Stimulated activated CD8-positive, alpha-beta memory T cell treated with anti-CD3 and anti-CD28 coated beads, Interleukin-7, amount 100 ng/mL, for 24 hours (primary cell): ENCODE results near the gene UBR2.
"Not testable (repeated sequence)": the region's sequence is repeated elsewhere in the genome, so short reads cannot be mapped to it uniquely, and the experiment has no call there.

Experiments
- DNase-seq: peaks from one replicate; pipeline ENCODE4 v3.0.0-alpha.2; 2020; ENCODE audit warnings: low read depth

The UBR2 gene

GRCh38 chr6:42692137-42692911 lies 128.5 kb downstream of the UBR2 start:
- DNase-seq = no peak

DNA sequence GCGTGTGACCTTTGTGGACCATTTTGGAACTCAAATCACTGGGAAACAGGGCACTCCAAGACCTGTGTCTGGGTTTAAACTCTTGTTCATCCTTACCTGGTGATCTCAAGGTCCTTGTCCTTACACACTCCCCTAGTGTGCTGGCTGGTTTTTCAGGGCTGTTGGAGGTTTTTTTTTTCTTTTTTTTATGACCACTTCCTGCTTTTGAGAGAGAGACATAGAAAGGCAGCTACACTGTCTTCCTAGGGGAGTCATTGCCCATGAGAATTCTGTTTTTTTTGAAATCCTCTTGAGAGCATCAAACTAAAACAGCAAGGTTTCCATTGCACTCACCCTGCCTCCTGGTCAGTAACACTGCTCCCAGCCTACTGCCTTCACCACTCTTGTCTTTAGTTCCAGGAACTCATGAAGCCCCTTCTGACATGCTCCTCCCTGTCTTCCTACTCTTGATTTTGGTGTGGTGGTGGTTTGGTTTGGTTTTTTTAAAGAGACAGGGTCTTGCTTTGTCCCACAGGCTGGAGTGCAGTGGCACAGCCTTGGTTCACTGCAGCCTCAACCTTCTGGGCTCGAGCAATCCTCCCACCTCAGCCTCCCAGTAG lies 130.0 kb downstream of the UBR2 start:
- no peak for DNase-seq

DNA sequence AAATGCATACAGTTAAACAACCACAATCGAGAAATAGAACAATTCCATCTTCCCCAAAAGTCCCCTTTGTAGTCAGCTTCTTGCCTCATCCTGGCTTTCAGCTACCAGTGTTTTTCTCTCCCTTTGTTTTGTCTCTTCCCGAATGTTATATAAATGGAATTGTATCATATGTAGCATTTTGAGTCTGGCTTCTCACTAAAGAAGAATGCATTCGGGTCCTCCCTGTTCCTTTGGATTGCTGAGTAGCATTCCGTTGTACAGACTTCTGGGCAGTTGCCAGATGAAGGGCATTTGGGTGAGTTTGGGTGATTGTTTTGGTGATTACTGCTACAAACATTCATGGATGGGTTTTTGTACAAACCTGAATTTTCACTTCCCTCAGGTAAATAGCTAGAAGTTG lies 130.8 kb downstream of the UBR2 start:
- no peak for DNase-seq

GRCh38 chr6:42696526-42697267 lies 132.9 kb downstream of the UBR2 start:
- no peak for DNase-seq

DNA sequence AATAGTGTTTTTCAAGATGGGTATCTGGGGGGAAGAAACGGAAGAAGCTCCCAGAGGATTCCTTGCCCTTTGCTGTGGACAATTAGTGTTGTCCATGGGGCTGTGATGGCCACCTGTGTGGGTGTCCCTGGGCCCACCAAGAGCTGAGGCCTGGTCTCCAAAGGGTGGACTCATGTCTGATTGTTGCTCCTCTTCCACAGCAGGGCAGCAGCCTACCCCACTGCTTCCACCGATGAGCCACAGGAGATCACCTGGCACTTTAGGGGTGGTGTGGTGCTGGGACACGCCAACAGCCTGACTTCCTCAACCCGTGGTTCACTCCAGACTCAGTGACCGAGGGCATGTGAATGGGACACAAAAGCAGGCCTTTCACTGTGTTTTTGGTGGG lies 133.4 kb downstream of the UBR2 start:
- DNase-seq = no peak

DNA sequence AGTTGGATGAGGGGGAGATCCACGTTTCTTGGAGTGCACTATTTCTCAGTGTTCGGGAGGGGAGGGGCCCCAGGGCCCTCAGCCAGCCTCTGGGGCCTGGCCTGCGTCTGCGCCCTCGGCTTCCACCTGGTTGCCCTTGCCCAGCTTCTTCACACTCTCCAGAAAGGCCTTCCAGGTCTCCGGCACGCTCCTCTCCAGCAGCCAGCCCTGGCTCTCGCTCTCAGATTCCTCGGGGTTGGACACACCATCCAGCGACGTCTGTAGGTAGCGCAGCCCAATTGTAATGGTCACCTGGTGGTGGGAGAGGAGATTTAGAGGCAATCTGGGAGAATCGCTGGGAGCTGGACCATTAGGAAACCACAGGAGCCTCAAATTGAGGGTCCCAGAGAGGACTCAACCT lies 134.4 kb downstream of the UBR2 start:
- no peak for DNase-seq

- DNase-seq = no peak
Observed at GRCh38 chr6:42702200-42702599, 138.4 kb downstream of the UBR2 start.

- not testable (repeated sequence) for DNase-seq
Observed at GRCh38 chr6:42702786-42703185, 139.0 kb downstream of the UBR2 start.

- no peak for DNase-seq
Observed at GRCh38 chr6:42704251-42704936, 140.6 kb downstream of the UBR2 start.

GRCh38 chr6:42704937-42705374 lies 141.1 kb downstream of the UBR2 start:
- DNase-seq = no peak

GRCh38 chr6:42707595-42707994 lies 143.8 kb downstream of the UBR2 start:
- no peak for DNase-seq

DNA sequence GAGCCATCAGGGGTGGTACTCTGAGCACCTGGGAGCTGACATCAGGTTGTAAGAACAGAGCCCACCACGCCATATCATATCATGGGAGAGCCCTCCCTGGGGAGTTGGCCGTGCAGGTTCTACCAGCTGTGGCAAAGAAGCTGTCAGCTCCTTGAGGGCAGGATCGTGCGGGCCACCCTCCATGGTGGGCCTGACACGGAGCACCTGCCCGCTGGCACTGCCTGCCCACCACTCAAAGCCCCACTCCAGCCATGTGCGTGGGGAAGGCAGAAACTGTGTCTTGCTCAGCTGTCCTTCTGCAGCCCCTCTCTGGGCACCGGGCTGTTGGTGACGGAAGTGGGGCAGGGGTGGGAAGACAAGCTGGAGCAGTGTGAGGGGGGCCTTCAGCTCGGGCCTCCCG lies 144.3 kb downstream of the UBR2 start:
- no peak for DNase-seq

GRCh38 chr6:42709871-42710270 lies 146.0 kb downstream of the UBR2 start:
- DNase-seq = no peak

GRCh38 chr6:42710316-42710715 lies 146.5 kb downstream of the UBR2 start:
- DNase-seq = no peak

- DNase-seq = no peak
Observed at GRCh38 chr6:42711930-42712329, 148.1 kb downstream of the UBR2 start.

GRCh38 chr6:42714098-42714761 lies 150.4 kb downstream of the UBR2 start:
- DNase-seq = no peak

DNA sequence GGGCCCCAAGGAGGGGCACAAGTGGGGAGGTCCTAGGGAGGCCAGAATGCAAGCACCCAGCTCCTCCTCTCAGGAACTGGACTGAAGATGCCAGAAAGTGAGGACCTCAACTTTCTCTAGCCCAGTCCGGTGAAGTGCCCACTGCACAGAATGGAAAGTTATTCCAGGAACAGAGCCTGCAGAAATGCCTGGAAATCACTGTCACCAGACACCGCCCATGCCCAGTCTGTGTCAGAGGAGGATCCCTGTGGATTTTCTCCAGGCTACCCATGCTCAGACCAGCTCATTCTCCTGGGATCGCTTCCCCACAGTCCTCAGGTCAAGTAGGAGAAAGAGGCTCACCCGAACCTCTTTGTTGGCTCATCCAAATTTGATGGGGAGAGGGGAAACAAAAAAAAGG lies 152.0 kb downstream of the UBR2 start:
- no peak for DNase-seq

DNA sequence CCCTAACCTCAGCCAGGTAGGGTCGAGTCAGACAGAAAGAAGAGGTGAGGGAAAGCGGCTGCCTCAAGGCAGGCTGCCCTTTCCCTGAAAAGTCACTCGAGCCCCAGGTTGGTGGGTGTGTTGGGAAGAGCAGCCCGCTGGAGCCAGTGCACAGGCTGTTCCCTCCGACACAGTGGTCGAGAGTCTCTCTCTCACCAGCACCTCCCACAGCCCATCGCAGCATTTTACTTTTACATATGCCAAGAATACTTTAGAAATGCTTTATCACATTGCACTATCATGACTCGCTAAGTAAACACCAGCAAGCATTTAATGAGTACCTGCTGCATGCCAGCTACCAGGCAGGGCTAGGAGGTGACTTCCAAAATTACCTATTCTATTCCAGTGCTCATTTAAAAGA lies 156.9 kb downstream of the UBR2 start:
- no peak for DNase-seq

- no peak for DNase-seq
Observed at GRCh38 chr6:42722497-42722896, 158.7 kb downstream of the UBR2 start, which contains the start of gene PRPH2. PRPH2 (minus strand) TSS chr6:42722597; CDS start chr6:42722334, 263 bp downstream.

DNA sequence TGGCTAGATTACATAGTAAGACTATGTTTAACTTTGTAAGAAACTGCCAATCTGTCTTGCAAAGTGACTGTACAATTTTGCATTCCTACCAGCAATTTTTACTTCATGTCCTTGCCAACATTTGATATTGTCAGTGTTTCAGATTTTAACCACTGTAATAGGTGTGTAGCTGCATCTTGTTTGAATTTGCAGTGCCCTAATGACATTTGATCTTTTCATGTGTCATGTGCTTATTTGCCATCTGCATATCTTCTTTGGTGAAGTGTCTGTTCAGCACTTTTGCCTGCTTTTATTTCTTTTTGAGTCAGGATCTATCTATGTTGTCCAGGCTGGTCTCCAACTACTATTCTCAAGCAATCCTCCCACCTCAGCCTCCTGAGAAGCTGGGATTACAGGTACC lies 161.0 kb downstream of the UBR2 start:
- DNase-seq = no peak

DNA sequence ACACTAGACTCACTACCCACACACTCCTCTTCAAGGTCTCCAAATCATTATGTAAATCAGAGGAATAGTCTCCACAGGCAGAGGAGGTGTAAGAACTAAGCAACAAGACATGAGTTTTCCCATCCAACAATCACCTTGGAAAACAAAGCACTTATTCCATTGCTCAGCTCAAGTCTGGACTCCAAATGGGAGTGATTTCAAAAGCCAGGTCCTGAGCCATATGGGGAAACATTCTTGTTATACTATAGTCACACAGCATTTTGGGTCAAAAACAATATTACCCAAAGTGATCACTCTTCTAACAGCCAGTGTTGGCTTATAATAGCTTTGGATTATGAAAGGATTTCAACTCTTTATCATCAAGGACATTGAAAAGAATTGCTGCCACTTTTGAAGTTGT lies 162.2 kb downstream of the UBR2 start:
- DNase-seq = no peak
